Endothelial cell of umbilical vein (primary cell): ENCODE measurements around the gene METTL25. TPM values are rescaled to one million over a fixed set of nuclear protein-coding genes. Genes with fewer than 3 reads are reported as not detected.

Source experiments
- BruUV-seq: library from RNA; stranded (reverse); fragments of 400-500 nt; replicated peaks from 2 replicates; lab custom pipeline; 2021; lab: Mats Ljungman, UMichigan
- CTCF ChIA-PET: fragments of 300-600, 350-600 bp; sonication (Branson Sonifier 250); formaldehyde crosslinking; loops from one replicate; lab custom pipeline; 2021; ENCODE audit warnings: antibody characterized with exemption, inconsistent platforms; lab: Charles Lee
- POLR2A ChIA-PET: fragments of 300-600, 350-600 bp; sonication (Branson Sonifier 250); formaldehyde crosslinking; loops from one replicate; lab custom pipeline; 2021; ENCODE audit warnings: antibody characterized with exemption, inconsistent platforms; lab: Charles Lee
- DNase-seq: peaks from one replicate; pipeline ENCODE4 v3.0.0-alpha.2; 2011; ENCODE audit warnings: low read depth, low spot score
- FAIRE-seq: peaks from 2 replicates; lab custom pipeline; 2011; peaks lifted over from hg19 to GRCh38; lab: Jason Lieb, UNC
- H2AFZ ChIP-seq: 2 replicates; pipeline ENCODE4 v1.6.0; 2012; ENCODE audit warnings: low read depth, low read length, control low read depth, inconsistent platforms
- H3K27ac ChIP-seq: 2 replicates; pipeline ENCODE4 v1.5.1; 2011; ENCODE audit warnings: low read depth, mild to moderate bottlenecking, control low read depth, low read length, moderate library complexity; ENCODE audit not compliant: insufficient read depth
- H3K27me3 ChIP-seq, 2 experiments: 2 replicates each; pipeline versions ENCODE4 v1.6.0 to v1.6.1; 2011; ENCODE audit warnings: low read length in 2 of 2, mixed read lengths in 1 of 2; ENCODE audit not compliant: control insufficient read depth in 2 of 2, insufficient read depth in 2 of 2
- H3K36me3 ChIP-seq, 2 experiments: 2 replicates in 1 of 2; 3 replicates in 1 of 2; pipeline ENCODE4 v1.5.1; 2011; ENCODE audit warnings: low read length in 2 of 2, mild to moderate bottlenecking in 1 of 2, moderate library complexity in 1 of 2; ENCODE audit not compliant: control insufficient read depth in 2 of 2, insufficient read depth in 2 of 2; ENCODE audit errors: extremely low read depth in 1 of 2
- H3K4me1 ChIP-seq: 3 replicates; pipeline ENCODE4 v1.5.1; 2011; ENCODE audit warnings: mild to moderate bottlenecking, low read length; ENCODE audit not compliant: control insufficient read depth, insufficient read depth; ENCODE audit errors: extremely low read depth
- H3K4me2 ChIP-seq: 2 replicates; pipeline ENCODE4 v1.6.1; 2011; ENCODE audit warnings: low read length, control low read depth, mixed read lengths; ENCODE audit not compliant: insufficient read depth
- H3K4me3 ChIP-seq, 3 experiments: fragments of 200-600 bp in 1 of 3; sonication (generic), shearing (Covaris generic) in 1 of 3; replicated peaks in 1 of 3; 2 replicates each; pipeline ENCODE4 v1.5.1; 2011 to 2016; ENCODE audit warnings: control low read depth in 3 of 3, low read length in 3 of 3, mild to moderate bottlenecking in 2 of 3, inconsistent platforms in 1 of 3, low read depth in 1 of 3, moderate library complexity in 1 of 3; ENCODE audit not compliant: insufficient read depth in 1 of 3
- H3K79me2 ChIP-seq: 2 replicates; pipeline ENCODE4 v1.6.0; 2012; ENCODE audit warnings: low read length, inconsistent platforms; ENCODE audit not compliant: control insufficient read depth, insufficient read depth
- H3K9ac ChIP-seq: replicated peaks from 2 replicates; pipeline ENCODE3; 2011; ENCODE audit warnings: low read length, control low read depth; ENCODE audit not compliant: insufficient read depth; ENCODE audit errors: extremely low read depth
- H3K9me1 ChIP-seq: replicated peaks from 3 replicates; pipeline ENCODE4 v1.6.0; 2011; ENCODE audit warnings: mild to moderate bottlenecking, low read length; ENCODE audit not compliant: control insufficient read depth, insufficient read depth; ENCODE audit errors: extremely low read depth
- H3K9me3 ChIP-seq: replicated peaks from 2 replicates; pipeline ENCODE4 v1.5.1; 2012; ENCODE audit warnings: low read length, inconsistent platforms; ENCODE audit not compliant: control insufficient read depth, insufficient read depth
- H4K20me1 ChIP-seq: replicated peaks from 2 replicates; pipeline ENCODE3; 2011; ENCODE audit warnings: mild to moderate bottlenecking, low read length; ENCODE audit not compliant: control insufficient read depth, insufficient read depth; ENCODE audit errors: extremely low read depth
- CTCF ChIP-seq, 2 donors: IDR thresholded peaks; 1 replicate in 1 of 2; 2 replicates in 1 of 2; pipeline ENCODE4 v1.5.1; 2011; ENCODE audit warnings: low read length in 2 of 2, mild to moderate bottlenecking in 2 of 2, moderate library complexity in 2 of 2, control low read depth in 1 of 2, inconsistent platforms in 1 of 2, low read depth in 1 of 2; ENCODE audit not compliant: insufficient read depth in 1 of 2; ENCODE audit errors: extremely low read depth in 1 of 2
- EZH2 ChIP-seq: IDR thresholded peaks from 2 replicates; pipeline ENCODE4 v1.6.1; 2012; ENCODE audit warnings: borderline replicate concordance, low read depth, mild to moderate bottlenecking, moderate library complexity, low read length, inconsistent platforms; ENCODE audit not compliant: severe bottlenecking
- FOS ChIP-seq: IDR thresholded peaks from 2 replicates; pipeline ENCODE4 v1.6.1; 2011; ENCODE audit warnings: mild to moderate bottlenecking, low read length, moderate library complexity, borderline replicate concordance; ENCODE audit not compliant: insufficient read depth
- GATA2 ChIP-seq: IDR thresholded peaks from 2 replicates; pipeline ENCODE4 v1.7.0; 2011; ENCODE audit warnings: low read depth, mild to moderate bottlenecking, moderate library complexity, mixed read lengths, low read length; ENCODE audit not compliant: insufficient read length, insufficient read depth
- JUN ChIP-seq: IDR thresholded peaks from 2 replicates; pipeline ENCODE4 v1.6.1; 2011; ENCODE audit warnings: borderline replicate concordance, low read depth; ENCODE audit not compliant: insufficient read length, insufficient read depth
- MAX ChIP-seq: IDR thresholded peaks from 2 replicates; pipeline ENCODE4 v1.6.1; 2011; ENCODE audit not compliant: insufficient read depth, insufficient read length
- MYC ChIP-seq: IDR thresholded peaks from one replicate; pipeline ENCODE4 v1.6.1; 2011; ENCODE audit warnings: mild to moderate bottlenecking, low read depth, low read length
- POLR2A ChIP-seq: IDR thresholded peaks from 2 replicates; pipeline ENCODE4 v1.6.1; 2012; ENCODE audit warnings: low read depth, mild to moderate bottlenecking, control low read depth, low read length
- POLR2AphosphoS5 ChIP-seq: IDR thresholded peaks from 2 replicates; pipeline ENCODE4 v1.6.1; 2012; ENCODE audit warnings: low read depth, mild to moderate bottlenecking, control low read depth, low read length, moderate library complexity; ENCODE audit not compliant: insufficient read depth
- dilution Hi-C: fragments of 300-500 bp; cut with MboI; formaldehyde crosslinking; loops from one replicate; pipeline ENCODE4 v1.15.0; 2019; ENCODE audit warnings: low sequenced_read_pairs; ENCODE audit not compliant: extremely low pct_ligation_motif_present
- intact Hi-C: fragments of 100-400 bp; cut with micrococcal nuclease; formaldehyde crosslinking; loops from one replicate; pipeline ENCODE4 v1.10.0; 2022
- polyA plus RNA-seq, 4 experiments: library from polyadenylated mRNA; depleted of rRNA in 3 of 4; stranded (reverse) in 3 of 4; unstranded in 1 of 4; fragments of >200 nt; gene quantifications; 2 replicates each; pipeline versions ENCODE4 v1.2.1 to v1.2.3, GENCODE V29; 2011 to 2012; ENCODE audit warnings: missing spikeins in 1 of 4
- total RNA-seq: library from RNA; stranded (reverse); gene quantifications from 2 replicates; pipeline ENCODE4 v1.2.3, GENCODE V29; 2021

Gene METTL25
- total and polyA plus RNA-seq, 2 donors (not counting 3 experiments of a cell fraction or from before 2014, with no cell fraction given): 6.5 to 8.5 TPM

- Histone ChIP-seq H3K4me1 (no peaks in the 10 kb centered on the region), H2AFZ (no peak overlapping the region), H3K27me3 (no peaks in the 10 kb centered on the region), H3K4me3 (no peak overlapping the region), H3K9me3 (no peaks in the 10 kb centered on the region), H3K9ac (no peak overlapping the region), H3K27ac (no peak overlapping the region), H4K20me1 (no peaks in the 10 kb centered on the region), H3K36me3 (peaks cover 2 to 3% of the 10 kb centered on the region in 2 experiments), H3K79me2 (no peaks in the 10 kb centered on the region), H3K4me2 (no peak overlapping the region), H3K9me1 (no peaks in the 10 kb centered on the region)
- no peak for DNase-seq
- dilution Hi-C loops (no loop called here), intact Hi-C loops (no loop called here)
- no peak for FAIRE-seq
- ChIA-PET CTCF (interaction anchor here (1.2 kb wide), 1 partner anchor 8 kb away, joined by 4 read pairs; the partner anchor contains the start of genes CCDC59 and METTL25), POLR2A (no interaction called here)
- BruUV-seq: no TSS peak
- TF ChIP-seq GATA2 (no peak), EZH2 (no peak)
Measured at GRCh38 chr12:82350161-82350560, 8.2 kb upstream of the METTL25 start.

- Histone ChIP-seq H3K36me3 (peaks cover 5 to 8% of the 10 kb centered on the region in 2 experiments), H3K9me3 (no peaks in the 10 kb centered on the region), H3K79me2 (peaks cover 9% of the 10 kb centered on the region), H4K20me1 (no peaks in the 10 kb centered on the region), H3K4me1 (no peaks in the 10 kb centered on the region), H3K9me1 (no peaks in the 10 kb centered on the region), H3K4me3 (no peak overlapping the region), H2AFZ (no peak overlapping the region), H3K27ac (no peak overlapping the region), H3K4me2 (no peak overlapping the region), H3K27me3 (no peaks in the 10 kb centered on the region), H3K9ac (no peak overlapping the region)
- BruUV-seq: no TSS peak
- ChIA-PET CTCF (interaction anchor here (0.6 kb wide), 1 partner anchor 149 kb away, joined by 3 read pairs; no protein-coding TSS in a partner anchor), POLR2A (interaction anchor here (0.7 kb wide), 1 partner anchor 489 kb away, joined by 3 read pairs; no protein-coding TSS in a partner anchor)
- dilution Hi-C loops: no loop called here
- no peak for FAIRE-seq
- intact Hi-C loops: no loop called here
- DNase-seq: no peak
- TF ChIP-seq MAX (no peak), EZH2 (no peak), FOS (no peak), POLR2A (no peak), GATA2 (no peak), JUN (no peak), CTCF (IDR thresholded peaks at IDR 0.05; ENCODE audit: extremely low read depth in 1 of 2, insufficient read depth in 1 of 2, low read depth in 1 of 2, low read length in 2 of 2) (no peak), MYC (no peak), POLR2AphosphoS5 (no peak)
Measured at GRCh38 chr12:82351390-82351789, 6.9 kb upstream of the METTL25 start.
